ENCODE results near the gene GRB7.
"Not testable (repeated sequence)": the region's sequence is repeated elsewhere in the genome, so short reads cannot be mapped to it uniquely, and the experiment has no call there.

GRB7 gene

GRCh38 chr17:39753514-39754160, 15.9 kb downstream of the GRB7 start:
- peak; percentile 87 for DNase-seq

GRCh38 chr17:39754161-39754957, 16.6 kb downstream of the GRB7 start:
- peak; percentile 96 for DNase-seq

- peak; percentile 40 for DNase-seq
These were observed 17.3 kb downstream of the GRB7 start for GRCh38 chr17:39754958-39755553.

- no peak for DNase-seq
These were observed 18.0 kb downstream of the GRB7 start for GRCh38 chr17:39755554-39756379.

- DNase-seq, result no peak
These were observed 18.8 kb downstream of the GRB7 start for GRCh38 chr17:39756380-39757079.

- DNase-seq, result no peak
These were observed 19.5 kb downstream of the GRB7 start for GRCh38 chr17:39757176-39757662.

GRCh38 chr17:39757931-39758873, 20.5 kb downstream of the GRB7 start:
- DNase-seq, result peak; percentile 54

- no peak for DNase-seq
These were observed 21.5 kb downstream of the GRB7 start for GRCh38 chr17:39759204-39759603.

- no peak for DNase-seq
These were observed 24.2 kb downstream of the GRB7 start for GRCh38 chr17:39761861-39762496.

GRCh38 chr17:39763051-39763820, 25.5 kb downstream of the GRB7 start:
- DNase-seq, result no peak

- not testable (repeated sequence) for DNase-seq
These were observed 26.4 kb downstream of the GRB7 start for GRCh38 chr17:39764171-39764570.

GRCh38 chr17:39765175-39765574, 27.4 kb downstream of the GRB7 start:
- DNase-seq, result peak; percentile 39

- DNase-seq, result no peak
These were observed 28.0 kb downstream of the GRB7 start for GRCh38 chr17:39765766-39766165.

- no peak for DNase-seq
These were observed 29.4 kb downstream of the GRB7 start for GRCh38 chr17:39767147-39767546.

GRCh38 chr17:39769974-39770587, 32.3 kb downstream of the GRB7 start:
- no peak for DNase-seq

- no peak for DNase-seq
These were observed 34.7 kb downstream of the GRB7 start for GRCh38 chr17:39772415-39772814.

GRCh38 chr17:39772987-39773934, 35.5 kb downstream of the GRB7 start:
- no peak for DNase-seq

GRCh38 chr17:39774047-39774446, 36.3 kb downstream of the GRB7 start:
- no peak for DNase-seq
